B cell (primary cell): ENCODE data around the gene TMSB4X. TPM values are rescaled to one million over a fixed set of nuclear protein-coding genes. Genes with fewer than 3 reads are reported as not detected.
A peak's percentile ranks its signal among the peaks of the same experiment; 100 is the strongest.

Source experiments
- ATAC-seq: fragments of 200-7000 bp; cut with Tn5 transposase; one replicate; pipeline ENCODE4 v1.10.0; 2021; ENCODE audit warnings: low read depth, mild to moderate bottlenecking, moderate number of reproducible peaks, moderate library complexity
- CTCF ChIA-PET: fragments of 350-600 bp; sonication (Branson Sonifier 250); formaldehyde crosslinking; loops from one replicate; lab custom pipeline; 2021; ENCODE audit warnings: antibody characterized with exemption, inconsistent platforms; lab: Charles Lee
- POLR2A ChIA-PET: fragments of 350-600 bp; sonication (Branson Sonifier 250); formaldehyde crosslinking; loops from one replicate; lab custom pipeline; 2021; ENCODE audit warnings: antibody characterized with exemption; lab: Charles Lee
- DNase-seq: peaks from one replicate; pipeline ENCODE4 v3.0.0; 2013
- H2AFZ ChIP-seq: 2 replicates; pipeline ENCODE4 v1.6.1; 2012; ENCODE audit warnings: mild to moderate bottlenecking, low read depth, low read length; ENCODE audit not compliant: insufficient read depth, poor library complexity, severe bottlenecking
- H3K27ac ChIP-seq, 2 donors: 1 replicate in 1 of 2; 2 replicates in 1 of 2; pipeline ENCODE4 v1.5.1; 2012 to 2013; ENCODE audit warnings: low read length in 2 of 2, mild to moderate bottlenecking in 2 of 2, moderate library complexity in 1 of 2
- H3K27me3 ChIP-seq, 4 experiments: fragments of 200-600 bp in 1 of 4; sonication (generic) in 1 of 4; replicated peaks in 1 of 4; 1 replicate in 2 of 4; 2 replicates in 2 of 4; pipeline versions ENCODE4 v1.6.1 to v1.7.0; 2013 to 2016; ENCODE audit warnings: low read length in 3 of 4, mild to moderate bottlenecking in 2 of 4, mixed read lengths in 1 of 4, moderate library complexity in 1 of 4; ENCODE audit not compliant: insufficient read depth in 4 of 4, control insufficient read depth in 3 of 4; ENCODE audit errors: control extremely low read depth in 1 of 4
- H3K36me3 ChIP-seq, 2 experiments: replicated peaks in 1 of 2; 1 replicate in 1 of 2; 2 replicates in 1 of 2; pipeline versions ENCODE4 v1.6.1 to v1.7.1; 2013; ENCODE audit warnings: low read length in 1 of 2; ENCODE audit not compliant: insufficient read depth in 2 of 2, control insufficient read depth in 1 of 2; ENCODE audit errors: control extremely low read depth in 1 of 2, extremely low read depth in 1 of 2
- H3K4me1 ChIP-seq, 2 donors: fragments of 200-600 bp in 1 of 2; sonication (generic) in 1 of 2; 1 replicate in 1 of 2; 2 replicates in 1 of 2; pipeline versions ENCODE4 v1.5.1 to v1.6.1; 2013 to 2017; ENCODE audit warnings: low read length in 2 of 2; ENCODE audit not compliant: control insufficient read depth in 2 of 2, insufficient read depth in 2 of 2
- H3K4me2 ChIP-seq: replicated peaks from 2 replicates; pipeline ENCODE3; 2012; ENCODE audit warnings: mild to moderate bottlenecking, low read depth, low read length; ENCODE audit not compliant: poor library complexity, severe bottlenecking
- H3K4me3 ChIP-seq, 5 experiments: fragments of 200-600 bp in 1 of 5; sonication (generic) in 1 of 5; 1 replicate in 3 of 5; 2 replicates in 2 of 5; pipeline versions ENCODE4 v1.5.1 to v1.7.0; 2011 to 2016; ENCODE audit warnings: low read length in 4 of 5, mild to moderate bottlenecking in 4 of 5, low read depth in 2 of 5, control low read depth in 1 of 5, moderate library complexity in 1 of 5; ENCODE audit not compliant: insufficient read depth in 1 of 5; ENCODE audit errors: control extremely low read depth in 1 of 5, extremely low read depth in 1 of 5
- H3K79me2 ChIP-seq: fragments of 200-600 bp; sonication (generic); one replicate; pipeline ENCODE4 v1.6.0; 2016; ENCODE audit warnings: low read length; ENCODE audit not compliant: control insufficient read depth, insufficient read depth
- H3K9ac ChIP-seq: fragments of 200-600 bp; sonication (generic); 2 replicates; pipeline ENCODE4 v1.6.1; 2017; ENCODE audit warnings: mild to moderate bottlenecking, low read length, moderate library complexity
- H3K9me3 ChIP-seq, 3 donors: one replicate each; pipeline versions ENCODE4 v1.6.1 to v1.7.1; 2013; ENCODE audit warnings: low read length in 2 of 3; ENCODE audit not compliant: control insufficient read depth in 2 of 3, insufficient read depth in 1 of 3; ENCODE audit errors: control extremely low read depth in 1 of 3
- H4K20me1 ChIP-seq: 2 replicates; pipeline ENCODE4 v1.6.0; 2012; ENCODE audit warnings: mild to moderate bottlenecking, low read length; ENCODE audit not compliant: insufficient read depth, control insufficient read depth, poor library complexity, severe bottlenecking
- H3K27ac Mint-ChIP-seq: one replicate; pipeline ENCODE4 v1.8.0; 2021; ENCODE audit warnings: mixed read lengths
- H3K27me3 Mint-ChIP-seq: one replicate; pipeline ENCODE4 v1.8.0; 2021; ENCODE audit warnings: mixed read lengths
- H3K4me1 Mint-ChIP-seq: one replicate; pipeline ENCODE4 v1.8.0; 2021; ENCODE audit warnings: mixed read lengths
- H3K4me3 Mint-ChIP-seq: one replicate; pipeline ENCODE4 v1.8.0; 2021; ENCODE audit warnings: mixed read lengths
- H3K9me3 Mint-ChIP-seq: one replicate; pipeline ENCODE4 v1.8.0; 2022; ENCODE audit warnings: mixed read lengths; ENCODE audit not compliant: insufficient read depth
- CTCF ChIP-seq: fragments of 200-600 bp; IDR thresholded peaks from one replicate; pipeline ENCODE4 v1.8.0; 2022; ENCODE audit warnings: antibody characterized with exemption, mild to moderate bottlenecking
- EZH2 ChIP-seq: IDR thresholded peaks from 2 replicates; pipeline ENCODE4 v1.6.1; 2012; ENCODE audit warnings: borderline replicate concordance, low read depth, mild to moderate bottlenecking, moderate library complexity, low read length; ENCODE audit not compliant: insufficient read depth, poor library complexity, severe bottlenecking
- WGBS: methylation state at CpG from one replicate; pipeline ENCODE4 v1.1.5; 2013; ENCODE audit warnings: missing lambda C conversion rate; ENCODE audit not compliant: insufficient coverage; 5-methylcytosine and 5-hydroxymethylcytosine counted together
- intact Hi-C: fragments of 100-400 bp; cut with micrococcal nuclease; formaldehyde crosslinking; loops from one replicate; pipeline ENCODE4 v1.10.0; 2022
- polyA plus RNA-seq: library from polyadenylated mRNA; depleted of rRNA; stranded (reverse); fragments of >200 nt; gene quantifications from 2 replicates; pipeline ENCODE4 v1.2.3, GENCODE V29; 2012
- total RNA-seq, 2 donors: library from RNA; stranded (reverse); fragments of 120-200 nt in 1 of 2; gene quantifications; 1 replicate in 1 of 2; 2 replicates in 1 of 2; pipeline versions ENCODE4 v1.2.3 to v1.2.4, GENCODE V29; 2013 to 2022

Gene TMSB4X
- total and polyA plus RNA-seq, 2 donors (not counting 1 experiment from before 2014, with no cell fraction given) = 2,550 to 4,850 TPM

- Histone ChIP-seq H3K27me3 (peaks cover 0 to 7% (median 0%) of the 10 kb centered on the region in 4 experiments), H3K4me1 (peaks cover 42 to 49% of the 10 kb centered on the region in 2 donors), H3K4me2 (no peak overlapping the region), H3K9ac (no peak overlapping the region), H3K36me3 (no peaks in the 10 kb centered on the region), H2AFZ (no peak overlapping the region), H4K20me1 (no peaks in the 10 kb centered on the region), H3K9me3 (no peaks in the 10 kb centered on the region), H3K27ac (no peak overlapping the region), H3K4me3 (no peak overlapping the region), H3K79me2 (peaks cover 26% of the 10 kb centered on the region)
- ChIA-PET CTCF (interaction anchor here (0.6 to 1.1 kb wide), 3 partner anchors 13 to 64 kb away, joined by 3 to 4 read pairs (median 4); no protein-coding TSS in a partner anchor), POLR2A (interaction anchor here (0.7 kb wide), 2 partner anchors 432 to 706 kb away, joined by 3 read pairs; no protein-coding TSS in a partner anchor)
- Mint-ChIP-seq H3K4me3 (peak overlapping the region; percentile 37), H3K27me3 (no peaks in the 10 kb centered on the region), H3K4me1 (peaks cover 52% of the 10 kb centered on the region), H3K27ac (peak overlapping the region; percentile 48), H3K9me3 (no peaks in the 10 kb centered on the region)
- ATAC-seq = no peak
- intact Hi-C loops = no loop called here
- 80% methylated on average over 1 of the region's 4 CpGs for WGBS
- DNase-seq = no peak
- TF ChIP-seq CTCF = no peak
- TF ChIP-seq EZH2 = no peak
These were observed 11.4 kb downstream of the TMSB4X start for GRCh38 chrX:12986164-12986779.

DNA sequence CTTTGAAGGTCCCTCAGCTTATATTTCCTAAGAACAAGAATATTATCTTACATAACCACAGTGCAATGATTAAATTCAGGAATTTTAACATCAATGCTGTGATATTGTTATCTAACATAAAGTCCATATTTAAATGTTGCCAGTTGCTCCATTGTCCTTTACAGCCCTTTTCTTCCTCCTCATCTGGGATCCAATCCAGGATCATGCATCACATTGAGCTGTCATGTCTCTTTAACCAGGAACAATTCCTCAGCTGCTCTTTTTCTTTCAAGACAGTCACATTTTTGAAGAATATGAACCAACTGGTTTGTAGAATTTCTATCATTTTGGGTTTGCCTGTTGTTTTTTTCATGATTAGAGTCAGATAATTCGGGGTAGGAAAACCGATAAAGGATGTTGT, 12.0 kb downstream of the TMSB4X start:
- WGBS = no CpG with 5 or more reads among the region's 2 CpGs
- intact Hi-C loops = no loop called here
- no peak overlapping the region for H3K4me3 ChIP-seq

More for the DNA sequence above, 12.0 kb downstream of the TMSB4X start:
- no peaks in the 10 kb centered on the region for H3K9me3 ChIP-seq
- ATAC-seq = no peak
- peak overlapping the region; percentile 3 for H3K27ac Mint-ChIP-seq
- no peak overlapping the region for H3K4me3 Mint-ChIP-seq
- no peak overlapping the region for H3K4me2 ChIP-seq
- no peak for DNase-seq
- H3K9ac ChIP-seq = no peak overlapping the region
- H3K79me2 ChIP-seq = peaks cover 24% of the 10 kb centered on the region
- H3K27me3 Mint-ChIP-seq = no peaks in the 10 kb centered on the region
- no peak overlapping the region for H3K27ac ChIP-seq
- peaks cover 52% of the 10 kb centered on the region for H3K4me1 Mint-ChIP-seq
- H4K20me1 ChIP-seq = no peaks in the 10 kb centered on the region
- no peaks in the 10 kb centered on the region for H3K36me3 ChIP-seq
- no peak overlapping the region for H2AFZ ChIP-seq
- POLR2A ChIA-PET = no interaction called here
- CTCF ChIA-PET = interaction anchor here (1.0 to 1.1 kb wide), 2 partner anchors 12 to 63 kb away, joined by 4 read pairs; no protein-coding TSS in a partner anchor
- peaks cover 0 to 7% (median 0%) of the 10 kb centered on the region in 4 experiments for H3K27me3 ChIP-seq
- no peak for TF ChIP-seq CTCF
- no peak for TF ChIP-seq EZH2
- no peaks in the 10 kb centered on the region for H3K9me3 Mint-ChIP-seq
- H3K4me1 ChIP-seq = peaks cover 36 to 43% of the 10 kb centered on the region in 2 donors
